Measurements from ENCODE around the gene NEK10. TPM values are rescaled to one million over a fixed set of nuclear protein-coding genes. Genes with fewer than 3 reads are reported as not detected.

The NEK10 gene
- total RNA-seq, 1 donor from 2014 or later, result 0.67 TPM

DNA sequence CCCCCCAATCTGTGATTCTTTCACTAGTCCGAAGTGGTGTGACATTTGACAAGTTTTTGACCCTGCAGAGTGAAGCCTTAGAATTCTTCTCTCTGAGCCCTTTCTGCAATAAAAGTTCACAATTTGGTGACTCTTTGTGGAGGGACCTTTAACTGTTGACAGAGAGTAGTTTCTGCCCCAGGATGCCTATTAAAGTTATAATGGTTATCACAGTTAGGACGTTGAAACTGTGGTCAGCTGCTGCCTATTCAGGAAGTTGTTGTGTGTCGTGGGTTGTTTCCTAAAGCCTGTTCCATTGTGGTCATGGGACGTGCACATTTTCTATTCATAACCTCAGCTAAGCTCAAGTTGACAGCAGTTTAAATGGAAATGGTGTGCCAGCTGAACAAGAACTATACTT, 274.5 kb downstream of the NEK10 start:
- Histone ChIP-seq H3K27me3 (ENCODE audit: control insufficient read depth, insufficient read depth, low read length) (no peaks in the 10 kb centered on the region), H3K36me3 (ENCODE audit: control insufficient read depth, insufficient read depth, low read length) (no peaks in the 10 kb centered on the region), H3K4me3 (ENCODE audit: low read depth, low read length) (no peak overlapping the region)
- TF ChIP-seq, protein P1, sequence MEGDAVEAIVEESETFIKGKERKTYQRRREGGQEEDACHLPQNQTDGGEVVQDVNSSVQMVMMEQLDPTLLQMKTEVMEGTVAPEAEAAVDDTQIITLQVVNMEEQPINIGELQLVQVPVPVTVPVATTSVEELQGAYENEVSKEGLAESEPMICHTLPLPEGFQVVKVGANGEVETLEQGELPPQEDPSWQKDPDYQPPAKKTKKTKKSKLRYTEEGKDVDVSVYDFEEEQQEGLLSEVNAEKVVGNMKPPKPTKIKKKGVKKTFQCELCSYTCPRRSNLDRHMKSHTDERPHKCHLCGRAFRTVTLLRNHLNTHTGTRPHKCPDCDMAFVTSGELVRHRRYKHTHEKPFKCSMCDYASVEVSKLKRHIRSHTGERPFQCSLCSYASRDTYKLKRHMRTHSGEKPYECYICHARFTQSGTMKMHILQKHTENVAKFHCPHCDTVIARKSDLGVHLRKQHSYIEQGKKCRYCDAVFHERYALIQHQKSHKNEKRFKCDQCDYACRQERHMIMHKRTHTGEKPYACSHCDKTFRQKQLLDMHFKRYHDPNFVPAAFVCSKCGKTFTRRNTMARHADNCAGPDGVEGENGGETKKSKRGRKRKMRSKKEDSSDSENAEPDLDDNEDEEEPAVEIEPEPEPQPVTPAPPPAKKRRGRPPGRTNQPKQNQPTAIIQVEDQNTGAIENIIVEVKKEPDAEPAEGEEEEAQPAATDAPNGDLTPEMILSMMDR (IDR thresholded peaks at IDR 0.05; ENCODE audit: insufficient read depth, low read length, poor library complexity, severe bottlenecking), result no peak
- DNase-seq (ENCODE audit: low read depth), result no peak

DNA sequence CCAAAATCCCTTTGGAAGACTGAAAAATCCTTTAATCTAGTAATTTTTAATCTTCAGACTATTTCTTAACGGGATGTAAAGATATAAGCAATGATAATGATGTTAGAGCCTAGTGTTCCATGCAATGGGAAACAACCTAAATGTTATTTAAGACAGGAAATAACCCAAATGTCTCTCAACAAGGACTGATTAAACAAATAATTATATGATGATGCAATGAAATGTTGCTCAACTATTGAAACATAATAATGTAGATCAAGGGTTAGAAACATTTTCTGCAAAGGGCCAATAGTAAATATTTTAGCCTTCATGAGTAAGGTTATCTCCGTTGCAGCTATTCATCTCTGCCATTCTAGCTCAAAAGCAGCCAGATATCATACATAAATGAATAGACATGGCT, 275.4 kb downstream of the NEK10 start:
- DNase-seq (ENCODE audit: low read depth), result no peak
- TF ChIP-seq, protein P1 (IDR thresholded peaks at IDR 0.05; ENCODE audit: insufficient read depth, low read length, poor library complexity, severe bottlenecking), result no peak
- no peaks in the 10 kb centered on the region for H3K27me3 ChIP-seq (ENCODE audit: control insufficient read depth, insufficient read depth, low read length)

DNA sequence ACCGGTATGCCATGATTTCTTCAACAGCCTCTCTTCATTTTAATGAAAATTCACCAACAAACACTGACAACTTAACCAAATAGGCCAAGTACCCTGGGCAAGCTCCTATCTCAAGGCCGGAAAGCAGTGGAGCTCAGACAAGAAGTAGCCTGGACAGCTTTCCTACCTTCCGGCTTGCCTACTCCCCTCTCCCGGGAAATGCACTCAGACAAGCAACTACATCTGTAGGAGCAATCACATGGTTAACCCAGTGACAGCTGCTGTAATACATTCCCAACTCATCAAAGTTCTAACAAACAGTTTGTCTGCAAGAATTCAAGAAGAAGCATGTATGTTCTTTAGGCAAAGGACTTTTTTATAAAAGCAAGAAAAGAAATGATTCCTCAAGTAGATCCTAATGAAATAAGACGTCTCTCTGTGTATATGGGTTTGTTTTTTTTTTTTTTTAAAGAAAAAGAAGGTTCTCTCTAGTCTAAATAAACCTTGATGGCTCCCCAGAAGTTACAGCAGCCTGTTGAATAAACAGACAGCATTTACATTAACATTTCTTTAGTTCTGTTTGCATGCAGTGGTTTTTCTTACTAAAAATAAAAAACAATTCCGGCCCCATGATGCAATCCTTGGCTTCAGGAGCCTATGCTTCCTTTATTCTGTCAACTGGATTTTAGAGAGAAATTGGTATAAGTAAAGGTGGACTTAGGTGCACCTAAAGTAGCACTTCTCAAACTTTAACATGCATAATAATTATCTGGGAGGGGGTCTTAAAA, 278.7 kb downstream of the NEK10 start:
- no peaks in the 10 kb centered on the region for H3K36me3 ChIP-seq (ENCODE audit: control insufficient read depth, insufficient read depth, low read length)
- TF ChIP-seq, protein P1 (IDR thresholded peaks at IDR 0.05; ENCODE audit: insufficient read depth, low read length, poor library complexity, severe bottlenecking), result no peak

More for the DNA sequence above, 275.4 kb downstream of the NEK10 start:
- no peak overlapping the region for H3K4me3 ChIP-seq (ENCODE audit: low read depth, low read length)
- no peaks in the 10 kb centered on the region for H3K36me3 ChIP-seq (ENCODE audit: control insufficient read depth, insufficient read depth, low read length)

DNA sequence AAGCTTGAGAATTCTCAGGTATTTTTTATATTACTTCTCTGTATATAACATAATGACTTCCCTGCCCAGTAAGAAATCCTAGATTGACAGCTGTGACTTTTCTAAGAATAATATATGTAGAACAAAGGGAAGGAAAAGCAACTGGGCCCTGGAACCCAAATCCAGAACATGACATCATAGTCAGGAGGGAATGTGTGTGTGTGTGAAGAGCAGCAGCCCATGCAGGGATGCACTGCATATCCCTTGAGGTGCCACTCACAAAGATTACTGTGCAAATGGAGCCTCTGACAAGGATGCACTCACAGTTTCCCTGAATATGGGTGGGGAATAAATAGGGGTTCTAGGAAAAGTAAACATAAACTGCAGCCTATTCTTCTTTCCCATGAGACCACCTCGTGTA, 279.5 kb downstream of the NEK10 start:
- H3K36me3 ChIP-seq (ENCODE audit: control insufficient read depth, insufficient read depth, low read length), result no peaks in the 10 kb centered on the region
- H3K4me3 ChIP-seq (ENCODE audit: low read depth, low read length), result no peak overlapping the region
- DNase-seq (ENCODE audit: low read depth), result no peak
- TF ChIP-seq, protein P1 (IDR thresholded peaks at IDR 0.05; ENCODE audit: insufficient read depth, low read length, poor library complexity, severe bottlenecking), result no peak
- no peaks in the 10 kb centered on the region for H3K27me3 ChIP-seq (ENCODE audit: control insufficient read depth, insufficient read depth, low read length)

More for the DNA sequence above, 278.7 kb downstream of the NEK10 start:
- DNase-seq (ENCODE audit: low read depth), result no peak
- Histone ChIP-seq H3K27me3 (ENCODE audit: control insufficient read depth, insufficient read depth, low read length) (no peaks in the 10 kb centered on the region), H3K4me3 (ENCODE audit: low read depth, low read length) (no peak overlapping the region)

DNA sequence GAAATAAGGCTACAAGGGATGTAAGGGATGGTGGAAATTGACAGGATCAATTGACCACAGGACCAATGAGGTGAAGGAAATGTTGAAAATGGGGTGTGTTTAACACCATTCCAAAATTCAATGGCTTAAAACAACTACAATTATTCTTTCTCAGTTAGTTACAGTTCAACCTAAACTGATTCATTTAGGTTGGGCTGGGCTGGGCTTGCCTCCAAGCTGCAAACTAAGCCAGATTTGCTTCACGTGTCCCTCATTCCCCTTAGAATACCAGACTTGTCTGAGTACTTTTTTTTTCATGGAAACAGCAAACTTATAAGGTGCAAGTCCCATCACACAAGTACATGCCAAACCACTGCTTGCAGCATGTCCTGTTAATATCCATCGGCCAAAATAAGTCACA, 280.1 kb downstream of the NEK10 start:
- Histone ChIP-seq H3K36me3 (ENCODE audit: control insufficient read depth, insufficient read depth, low read length) (no peaks in the 10 kb centered on the region), H3K4me3 (ENCODE audit: low read depth, low read length) (no peak overlapping the region), H3K27me3 (ENCODE audit: control insufficient read depth, insufficient read depth, low read length) (no peaks in the 10 kb centered on the region)
- DNase-seq (ENCODE audit: low read depth), result no peak
- TF ChIP-seq, protein P1 (IDR thresholded peaks at IDR 0.05; ENCODE audit: insufficient read depth, low read length, poor library complexity, severe bottlenecking), result no peak
